HG02759 (cell line): ENCODE results near the gene ADGRD1.

Experiments used
- ATAC-seq: cut with Tn5 transposase; IDR thresholded peaks from one replicate; pipeline ENCODE4 v1.9.1; 2021; ENCODE audit warnings: mild to moderate bottlenecking, moderate library complexity; ENCODE audit not compliant: unreplicated experiment

ADGRD1 gene

GRCh38 chr12:131130311-131130911, 176.7 kb downstream of the ADGRD1 start:
- ATAC-seq, result no peak

GRCh38 chr12:131131077-131131807, 177.5 kb downstream of the ADGRD1 start:
- no peak for ATAC-seq

- ATAC-seq, result no peak
These were observed 178.1 kb downstream of the ADGRD1 start for GRCh38 chr12:131131808-131132117.

GRCh38 chr12:131132118-131132892, 178.6 kb downstream of the ADGRD1 start:
- peak; percentile 88 for ATAC-seq

GRCh38 chr12:131133015-131133905, 179.6 kb downstream of the ADGRD1 start:
- ATAC-seq, result no peak

- no peak for ATAC-seq
These were observed 180.3 kb downstream of the ADGRD1 start for GRCh38 chr12:131133994-131134393.

GRCh38 chr12:131134523-131135310, 181.0 kb downstream of the ADGRD1 start:
- ATAC-seq, result no peak

- no peak for ATAC-seq
These were observed 181.6 kb downstream of the ADGRD1 start for GRCh38 chr12:131135311-131135785.

- no peak for ATAC-seq
These were observed 182.3 kb downstream of the ADGRD1 start for GRCh38 chr12:131135786-131136538.

GRCh38 chr12:131136539-131136872, 182.8 kb downstream of the ADGRD1 start:
- no peak for ATAC-seq

GRCh38 chr12:131137009-131137835, 183.5 kb downstream of the ADGRD1 start:
- ATAC-seq, result no peak

- ATAC-seq, result no peak
These were observed 184.3 kb downstream of the ADGRD1 start for GRCh38 chr12:131137836-131138637.

- no peak for ATAC-seq
These were observed 185.1 kb downstream of the ADGRD1 start for GRCh38 chr12:131138638-131139362.

GRCh38 chr12:131139363-131140068, 185.8 kb downstream of the ADGRD1 start:
- ATAC-seq, result no peak

GRCh38 chr12:131140069-131140435, 186.3 kb downstream of the ADGRD1 start:
- no peak for ATAC-seq

GRCh38 chr12:131140697-131141096, 187.0 kb downstream of the ADGRD1 start:
- ATAC-seq, result no peak

- no peak for ATAC-seq
These were observed 187.8 kb downstream of the ADGRD1 start for GRCh38 chr12:131141514-131141913.
